Transverse colon (tissue), 3 donors: ENCODE data around the gene CDC45.

Experiments
- CTCF ChIP-seq, 5 experiments: fragments of 200-600 bp in 3 of 5; fragments of 450-650 bp in 2 of 5; sonication (generic) in 3 of 5; IDR thresholded peaks; 1 replicate in 2 of 5; 2 replicates in 3 of 5; pipeline ENCODE4 v1.5.1; 2016 to 2017; ENCODE audit warnings: antibody characterized with exemption in 5 of 5, inconsistent platforms in 3 of 5, mild to moderate bottlenecking in 2 of 5, moderate library complexity in 1 of 5
- EP300 ChIP-seq: sonication (generic); formaldehyde crosslinking; IDR thresholded peaks from one replicate; pipeline ENCODE4 v1.6.1; 2017; ENCODE audit warnings: antibody characterized with exemption, low read depth

GRCh38 chr22:19529811-19530210, 50.1 kb downstream of the CDC45 start:
- no peak for TF ChIP-seq CTCF (IDR thresholded peaks at IDR 0.05)
- no peak for TF ChIP-seq EP300
